HG03060 (cell line): ENCODE measurements around the gene KIRREL1.
A peak's percentile ranks its signal among the peaks of the same experiment; 100 is the strongest.

Experiments
- ATAC-seq: cut with Tn5 transposase; IDR thresholded peaks from one replicate; pipeline ENCODE4 v1.9.1; 2021; ENCODE audit warnings: low read depth, moderate number of reproducible peaks; ENCODE audit not compliant: unreplicated experiment

Gene KIRREL1

GRCh38 chr1:158101455-158101854, 108.0 kb downstream of the KIRREL1 start:
- ATAC-seq, result no peak

DNA sequence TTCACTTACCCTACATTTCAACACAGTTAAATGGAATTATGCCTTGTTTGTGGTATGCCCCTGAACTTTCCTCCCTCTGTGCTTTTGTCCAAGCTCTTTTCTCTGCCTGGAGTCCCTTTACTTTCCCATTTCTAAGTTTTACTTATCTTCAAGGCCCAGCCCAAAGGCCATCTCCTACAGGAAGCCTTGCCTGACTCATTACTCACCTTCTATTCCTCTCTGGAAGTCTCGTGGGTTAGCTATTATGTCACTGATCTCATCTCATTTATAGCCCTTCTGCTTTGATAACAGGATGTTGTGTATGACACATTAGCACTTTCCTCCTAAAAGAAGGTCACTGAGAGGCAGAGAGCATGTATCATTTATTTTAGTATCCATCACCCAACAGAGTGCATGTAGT, 108.5 kb downstream of the KIRREL1 start:
- no peak for ATAC-seq

- ATAC-seq, result no peak
Measured at GRCh38 chr1:158102881-158103674, 109.6 kb downstream of the KIRREL1 start.

GRCh38 chr1:158103861-158104522, 110.5 kb downstream of the KIRREL1 start:
- no peak for ATAC-seq

GRCh38 chr1:158104891-158105290, 111.4 kb downstream of the KIRREL1 start:
- no peak for ATAC-seq

- ATAC-seq, result no peak
Measured at GRCh38 chr1:158105352-158106095, 112.1 kb downstream of the KIRREL1 start.

DNA sequence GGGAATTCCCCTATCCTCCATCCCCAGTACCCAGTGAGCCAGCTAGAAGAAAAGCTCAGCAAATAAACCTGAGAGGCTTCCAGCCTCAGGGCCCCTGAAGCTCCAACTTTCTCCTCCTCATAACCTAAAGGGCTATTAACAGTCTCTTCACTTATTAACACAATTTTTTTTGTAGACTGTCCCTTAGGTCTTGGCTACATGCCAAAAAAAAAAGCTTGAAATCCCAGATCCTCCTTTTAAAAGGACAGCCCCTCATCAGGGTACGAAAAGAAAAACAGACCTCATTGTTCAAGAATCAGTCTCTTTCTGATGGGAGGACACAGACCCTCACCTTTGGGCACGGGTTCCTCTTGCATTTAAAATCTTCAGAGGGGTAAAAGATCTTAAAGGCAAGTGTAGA, 114.5 kb downstream of the KIRREL1 start:
- ATAC-seq, result no peak

GRCh38 chr1:158112994-158113758, 119.7 kb downstream of the KIRREL1 start:
- ATAC-seq, result no peak

DNA sequence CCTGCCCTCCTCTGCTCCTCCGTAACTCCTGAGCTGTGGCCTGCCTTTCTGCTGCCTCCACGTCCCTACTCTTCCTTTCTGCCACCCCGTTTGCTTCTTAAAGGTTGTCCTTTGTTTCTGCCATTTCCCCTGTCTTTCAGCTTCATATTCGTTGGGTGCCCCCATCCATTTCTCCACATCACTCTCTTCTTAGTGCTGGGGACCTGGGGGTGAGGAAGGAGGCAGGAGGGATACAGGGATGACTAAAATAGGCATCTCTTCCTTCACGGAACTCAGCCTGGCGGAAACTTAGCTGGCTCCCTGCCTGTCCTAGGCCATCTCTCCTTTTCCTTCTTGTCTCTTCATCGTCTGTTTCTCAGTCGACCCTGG, 120.3 kb downstream of the KIRREL1 start:
- ATAC-seq, result no peak

DNA sequence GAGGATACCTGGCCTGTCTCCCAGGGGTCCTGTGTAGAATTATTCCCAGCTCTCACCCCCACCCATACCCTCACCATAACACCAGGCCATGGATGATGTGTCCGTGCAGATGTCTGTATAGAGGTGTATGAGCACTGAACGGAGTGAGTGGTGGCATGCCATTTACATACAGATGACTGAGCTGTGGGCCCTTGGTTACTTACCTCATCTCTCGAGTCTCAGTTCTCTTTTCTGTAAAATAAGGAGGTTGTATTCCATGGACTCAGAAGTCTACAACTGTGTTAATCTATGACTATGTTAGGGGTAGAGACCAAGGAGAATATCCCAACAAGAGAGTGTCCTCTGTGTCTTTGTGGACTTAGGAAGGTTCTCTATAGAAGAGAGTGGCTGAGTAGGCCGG, 121.7 kb downstream of the KIRREL1 start:
- peak; percentile 73 for ATAC-seq

GRCh38 chr1:158116311-158117167, 123.1 kb downstream of the KIRREL1 start:
- ATAC-seq, result no peak

GRCh38 chr1:158117854-158118704, 124.6 kb downstream of the KIRREL1 start:
- ATAC-seq, result no peak

- ATAC-seq, result no peak
Measured at GRCh38 chr1:158118713-158119402, 125.4 kb downstream of the KIRREL1 start.

GRCh38 chr1:158119976-158120653, 126.7 kb downstream of the KIRREL1 start:
- no peak for ATAC-seq

GRCh38 chr1:158121604-158122254, 128.3 kb downstream of the KIRREL1 start:
- ATAC-seq, result no peak

DNA sequence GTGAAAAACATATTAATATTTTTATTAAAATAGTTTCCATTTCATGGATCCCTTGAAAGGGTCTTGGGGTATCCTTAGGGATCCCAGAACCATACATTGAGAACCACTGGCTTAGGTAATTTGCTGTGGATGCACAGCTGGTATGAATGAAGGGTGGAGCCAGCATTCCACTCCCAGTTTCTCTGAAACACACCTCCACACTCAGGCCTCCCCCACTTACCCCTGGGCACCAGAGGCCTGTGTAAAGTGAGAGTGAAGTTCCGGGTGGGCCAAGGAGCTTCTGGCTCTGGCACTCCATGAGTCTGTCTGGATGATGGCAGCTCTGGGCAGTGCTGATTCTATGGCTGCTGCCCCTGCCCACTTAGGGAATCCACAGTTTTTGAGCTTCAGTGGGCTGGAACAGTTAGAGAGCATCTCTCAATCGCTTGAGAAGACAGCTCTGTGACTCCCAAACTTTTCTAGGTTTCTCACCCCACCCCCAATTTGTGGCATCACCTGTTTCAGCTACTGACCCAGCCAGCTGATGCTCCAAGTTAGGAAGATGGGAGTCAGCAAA, 129.5 kb downstream of the KIRREL1 start:
- no peak for ATAC-seq

GRCh38 chr1:158124034-158124433, 130.6 kb downstream of the KIRREL1 start:
- ATAC-seq, result no peak
